SH-SY5Y (cell line): ENCODE data around the gene XYLT2.

Experiments
- GATA2 ChIP-seq: IDR thresholded peaks from 2 replicates; pipeline ENCODE4 v1.6.1; 2011; ENCODE audit warnings: mild to moderate bottlenecking, low read depth, low read length
- GATA3 ChIP-seq: IDR thresholded peaks from 2 replicates; pipeline ENCODE4 v1.6.1; 2011; ENCODE audit warnings: low read depth, mild to moderate bottlenecking, low read length, moderate library complexity

GRCh38 chr17:50339381-50339780 is 6.5 kb upstream of the XYLT2 start:
- TF ChIP-seq GATA3 (no peak), GATA2 (no peak)
